Fibroblast of lung (primary cell): ENCODE measurements around the gene DDR2.

Experiments
- CTCF ChIP-seq, 2 donors: IDR thresholded peaks in 1 of 2; conservative IDR thresholded peaks in 1 of 2; 1 replicate in 1 of 2; 2 replicates in 1 of 2; pipeline ENCODE4 v1.5.1; 2011 to 2012; ENCODE audit warnings: low read length in 2 of 2, control low read depth in 1 of 2, inconsistent platforms in 1 of 2, low read depth in 1 of 2, mild to moderate bottlenecking in 1 of 2
- EZH2 ChIP-seq: IDR thresholded peaks from 2 replicates; pipeline ENCODE4 v1.5.1; 2012; ENCODE audit warnings: low read length, control low read depth, mild to moderate bottlenecking; ENCODE audit errors: missing control alignments

GRCh38 chr1:162644986-162645314 is 12.7 kb downstream of the DDR2 start:
- TF ChIP-seq EZH2 (no peak), CTCF (conservative IDR thresholded peaks at IDR 0.05 in 1 of 2, IDR thresholded peaks at IDR 0.05 in 1 of 2; ENCODE audit: low read depth in 1 of 2, low read length in 2 of 2) (no peak)
